GM23248 (cell line): ENCODE results near the gene FRK.

Experiments
- EZH2 ChIP-seq: fragments of 200-600 bp; sonication (generic); IDR thresholded peaks from 2 replicates; pipeline ENCODE4 v1.6.1; 2018; ENCODE audit warnings: antibody characterized with exemption, mild to moderate bottlenecking; ENCODE audit not compliant: insufficient read depth, poor library complexity, severe bottlenecking
- EZH2phosphoT487 ChIP-seq: fragments of 200-600 bp; sonication (generic); IDR thresholded peaks from 2 replicates; pipeline ENCODE4 v1.6.1; 2018; ENCODE audit warnings: antibody characterized with exemption, moderate library complexity, mild to moderate bottlenecking, low read depth; ENCODE audit not compliant: insufficient read depth

DNA sequence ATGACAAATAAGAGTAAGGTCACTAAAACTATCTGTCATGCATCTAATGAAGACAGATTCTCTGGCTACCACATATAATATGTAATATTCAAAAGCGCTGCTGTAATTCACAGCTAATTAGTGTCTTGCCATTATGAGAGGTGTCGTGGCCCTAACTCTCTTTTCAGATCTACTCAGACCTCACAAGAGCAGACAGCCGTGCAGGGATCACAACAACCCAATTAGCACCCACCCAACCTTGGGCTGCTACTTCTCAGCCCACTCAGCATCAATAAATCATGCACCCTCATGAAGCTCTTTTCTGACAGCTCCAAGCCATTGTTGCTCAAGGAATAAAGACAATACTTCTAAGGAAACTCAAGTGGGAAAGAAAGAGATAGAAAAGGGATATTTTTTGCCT, 61.5 kb downstream of the FRK start:
- TF ChIP-seq EZH2phosphoT487 (no peak), EZH2 (no peak)
